ENCODE data around the gene MRPL52.
"Not testable (repeated sequence)": the region's sequence is repeated elsewhere in the genome, so short reads cannot be mapped to it uniquely, and the experiment has no call there.

Gene MRPL52

GRCh38 chr14:22854963-22855724, 25.5 kb downstream of the MRPL52 start:
- no peak for DNase-seq

GRCh38 chr14:22856428-22856827, 26.7 kb downstream of the MRPL52 start:
- no peak for DNase-seq

- DNase-seq, result not testable (repeated sequence)
Observed at GRCh38 chr14:22860377-22860776, 30.7 kb downstream of the MRPL52 start.

DNA sequence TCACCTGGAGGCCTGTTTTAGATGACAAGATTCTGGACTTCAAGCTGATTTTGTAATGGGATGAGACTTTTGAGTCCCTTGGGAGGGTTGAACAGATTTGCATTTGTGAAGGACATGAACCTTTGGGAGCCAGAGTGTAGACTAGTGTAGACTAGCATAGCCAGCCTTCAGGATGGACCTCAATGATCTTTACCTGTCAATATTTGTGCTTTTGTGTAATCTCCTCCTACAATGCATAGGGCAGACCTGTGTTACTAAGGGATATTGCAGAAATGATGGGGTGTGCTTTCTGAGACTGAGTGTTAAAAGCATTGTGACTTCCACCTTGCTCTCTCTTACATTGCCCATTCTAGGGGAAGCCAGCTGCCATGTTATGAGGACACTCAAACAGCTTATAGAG, 32.0 kb downstream of the MRPL52 start:
- DNase-seq, result no peak

DNA sequence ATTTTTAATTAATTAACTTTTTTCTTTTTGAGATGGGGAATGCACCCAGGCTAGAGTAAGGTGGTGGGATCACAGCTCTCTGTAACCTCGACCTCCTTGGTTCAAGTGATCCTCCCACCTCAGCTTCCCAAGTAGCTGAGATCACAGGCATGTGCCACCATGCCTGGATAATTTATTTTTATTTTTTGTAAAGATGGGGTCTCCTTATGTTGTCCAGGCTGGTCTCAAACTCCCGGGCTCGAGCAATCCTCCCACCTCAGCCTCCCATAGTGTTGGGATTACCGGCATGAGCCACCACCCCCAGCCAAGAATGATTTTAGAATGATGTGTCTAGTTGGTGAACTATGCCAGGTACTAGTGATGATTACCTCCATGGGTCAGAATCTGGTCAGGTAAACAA, 35.3 kb downstream of the MRPL52 start:
- no peak for DNase-seq

- no peak for DNase-seq
Observed at GRCh38 chr14:22865424-22866405, 36.0 kb downstream of the MRPL52 start.

- no peak for DNase-seq
Observed at GRCh38 chr14:22866874-22867273, 37.2 kb downstream of the MRPL52 start.

DNA sequence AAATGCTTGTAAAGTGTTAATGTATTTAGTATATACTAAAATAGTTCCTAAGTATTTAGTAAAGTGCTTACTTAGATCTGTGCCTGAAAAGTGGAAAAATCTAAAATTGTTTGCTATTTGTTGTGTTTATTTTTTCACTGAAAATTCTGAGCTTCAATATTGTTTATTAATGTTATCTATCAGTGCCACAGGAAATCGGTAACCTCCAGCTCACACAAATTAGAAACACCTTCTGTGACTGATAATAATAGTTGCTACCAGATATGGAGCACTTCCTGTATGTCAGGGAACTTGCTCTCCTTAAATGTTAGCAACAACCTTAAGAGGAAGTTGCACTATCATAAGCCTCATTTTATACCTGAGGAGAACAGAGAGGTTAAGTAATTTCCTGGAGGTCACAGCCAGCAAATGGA, 41.1 kb downstream of the MRPL52 start:
- DNase-seq, result no peak

GRCh38 chr14:22871224-22872032, 41.7 kb downstream of the MRPL52 start, which contains the start of gene LRP10:
Gene LRP10, plus strand, starts transcription at chr14:22871740. Its CDS starts 564 bp downstream, at chr14:22872304.
- peak; percentile 85 to 89 for DNase-seq

- DNase-seq, result peak; percentile 66 to 82
Observed at GRCh38 chr14:22872033-22872832, 42.5 kb downstream of the MRPL52 start.

GRCh38 chr14:22872833-22873520, 43.3 kb downstream of the MRPL52 start:
- DNase-seq, result no peak

GRCh38 chr14:22875003-22875747, 45.5 kb downstream of the MRPL52 start:
- DNase-seq, result no peak

GRCh38 chr14:22875748-22876319, 46.1 kb downstream of the MRPL52 start:
- DNase-seq, result no peak

DNA sequence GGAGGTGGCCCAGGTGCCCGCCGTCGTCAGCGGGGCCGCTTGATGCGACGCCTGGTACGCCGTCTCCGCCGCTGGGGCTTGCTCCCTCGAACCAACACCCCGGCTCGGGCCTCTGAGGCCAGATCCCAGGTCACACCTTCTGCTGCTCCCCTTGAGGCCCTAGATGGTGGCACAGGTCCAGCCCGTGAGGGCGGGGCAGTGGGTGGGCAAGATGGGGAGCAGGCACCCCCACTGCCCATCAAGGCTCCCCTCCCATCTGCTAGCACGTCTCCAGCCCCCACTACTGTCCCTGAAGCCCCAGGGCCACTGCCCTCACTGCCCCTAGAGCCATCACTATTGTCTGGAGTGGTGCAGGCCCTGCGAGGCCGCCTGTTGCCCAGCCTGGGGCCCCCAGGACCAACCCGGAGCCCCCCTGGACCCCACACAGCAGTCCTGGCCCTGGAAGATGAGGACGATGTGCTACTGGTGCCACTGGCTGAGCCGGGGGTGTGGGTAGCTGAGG, 47.4 kb downstream of the MRPL52 start:
- DNase-seq, result no peak

DNA sequence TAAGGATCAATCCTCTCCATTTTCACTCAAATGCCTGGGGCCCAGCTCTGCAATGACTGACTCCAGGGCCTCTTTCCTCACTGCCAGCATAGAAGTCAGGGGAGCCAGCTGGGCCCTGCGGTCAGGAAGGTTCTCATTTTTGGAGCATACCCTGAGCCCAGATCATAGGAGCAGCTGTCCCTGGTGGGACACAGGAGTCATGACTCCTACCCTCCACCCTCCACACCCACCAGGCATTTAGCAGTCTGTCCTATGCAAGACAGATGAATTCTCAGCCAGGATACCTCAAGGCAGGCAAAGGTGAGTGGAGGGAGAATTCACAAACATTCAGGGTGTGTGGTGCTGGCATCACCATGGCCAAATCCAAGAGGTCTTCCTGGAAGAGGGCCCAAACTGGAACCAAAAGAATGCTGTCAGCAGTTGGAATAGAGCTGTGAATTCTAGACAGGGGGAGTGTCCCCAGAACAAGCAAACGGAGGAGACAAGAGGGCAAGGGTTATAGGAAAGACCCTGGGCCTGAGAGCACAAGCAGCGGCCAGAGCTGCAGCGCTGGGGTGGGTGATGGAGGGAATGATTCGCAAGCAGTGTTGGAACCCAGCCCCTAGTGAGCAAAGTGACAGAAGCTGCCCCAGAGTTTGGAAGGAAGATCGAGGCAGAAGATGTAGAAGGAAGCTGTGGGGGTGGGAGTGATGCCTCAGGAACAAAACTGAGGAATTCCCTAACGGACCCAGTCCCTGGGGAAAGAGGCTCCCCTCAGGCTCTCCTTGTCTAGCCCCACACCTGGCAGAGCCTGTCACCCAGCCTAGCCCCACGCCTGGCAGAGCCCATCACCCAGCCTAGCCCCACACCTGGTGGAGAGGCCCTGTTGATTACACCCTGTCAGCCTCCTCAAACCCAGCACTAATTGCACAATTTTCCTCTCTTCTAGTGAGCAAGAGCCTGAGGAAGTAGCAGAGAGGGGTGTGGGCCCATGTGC, 48.9 kb downstream of the MRPL52 start:
- DNase-seq, result no peak

DNA sequence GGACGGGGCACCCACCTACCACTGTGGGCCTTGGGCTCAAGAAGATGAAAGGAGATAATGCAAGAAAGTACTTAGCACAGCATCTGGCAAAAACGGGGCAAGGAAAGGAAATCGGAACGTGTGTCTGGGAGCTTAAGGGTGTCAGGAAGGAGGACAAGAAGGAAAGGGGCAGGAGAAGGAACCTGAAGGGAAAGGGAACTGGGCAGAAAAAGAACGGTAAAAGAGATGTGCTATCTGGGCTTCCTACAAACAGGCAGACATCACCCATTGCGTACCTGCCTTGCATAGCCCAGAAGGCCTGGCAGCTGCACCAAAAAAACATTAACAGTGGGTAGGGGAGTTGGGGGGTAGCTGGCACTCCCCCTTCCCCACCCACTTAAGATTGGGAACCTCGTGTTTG, 52.4 kb downstream of the MRPL52 start:
- DNase-seq, result no peak

GRCh38 chr14:22882529-22883172, 53.0 kb downstream of the MRPL52 start:
- DNase-seq, result peak; percentile 58 to 61

Measured in CD4-positive, alpha-beta T cell treated with Interferon alpha-2 for 1 hour (primary cell).